IMR-90 (cell line): ENCODE results near the gene SPDYC. TPM values are rescaled to one million over a fixed set of nuclear protein-coding genes. Genes with fewer than 3 reads are reported as not detected.
A peak's percentile ranks its signal among the peaks of the same experiment; 100 is the strongest.

ENCODE experiments used
- ATAC-seq: fragments of 200-7000 bp; cut with Tn5 transposase; 2 replicates; pipeline ENCODE4 v1.9.1; 2020; ENCODE audit warnings: low read depth, mild to moderate bottlenecking, moderate library complexity
- BruUV-seq: library from RNA; stranded (reverse); fragments of 400-500 nt; replicated peaks from 2 replicates; lab custom pipeline; 2021; lab: Mats Ljungman, UMichigan
- CTCF ChIA-PET: fragments of 300-600 bp; formaldehyde crosslinking; extraction: SDS; loops from one replicate; lab custom pipeline; 2021; ENCODE audit warnings: antibody characterized with exemption; lab: Yijun Ruan, JAX
- POLR2A ChIA-PET: fragments of 300-600 bp; sonication (Branson Sonifier 250); formaldehyde crosslinking; loops from one replicate; lab custom pipeline; 2022; ENCODE audit warnings: antibody characterized with exemption; ENCODE audit not compliant: unreplicated experiment; lab: Charles Lee
- DNase-seq: peaks from one replicate; pipeline ENCODE4 v3.0.0; 2013
- H2AFZ ChIP-seq: replicated peaks from 2 replicates; pipeline ENCODE3; 2013; ENCODE audit warnings: low read length, mild to moderate bottlenecking; ENCODE audit not compliant: poor library complexity
- H2AK5ac ChIP-seq: 2 replicates; pipeline ENCODE4 v1.6.1; 2013; ENCODE audit warnings: low read depth, low read length, inconsistent platforms
- H2AK9ac ChIP-seq: replicated peaks from 2 replicates; pipeline ENCODE3; 2013; ENCODE audit warnings: mild to moderate bottlenecking, low read depth, low read length, moderate library complexity; ENCODE audit not compliant: poor library complexity
- H2BK120ac ChIP-seq: 2 replicates; pipeline ENCODE4 v1.6.1; 2013; ENCODE audit warnings: low read depth, low read length, inconsistent platforms
- H2BK15ac ChIP-seq: 3 replicates; pipeline ENCODE4 v1.6.1; 2013; ENCODE audit warnings: low read depth, low read length, inconsistent platforms
- H2BK20ac ChIP-seq: 2 replicates; pipeline ENCODE4 v1.6.1; 2013; ENCODE audit warnings: low read depth, mild to moderate bottlenecking, inconsistent platforms, low read length, moderate library complexity
- H2BK5ac ChIP-seq: 2 replicates; pipeline ENCODE4 v1.6.1; 2013; ENCODE audit warnings: mild to moderate bottlenecking, low read depth, low read length, inconsistent platforms; ENCODE audit not compliant: poor library complexity, severe bottlenecking
- H3K14ac ChIP-seq: replicated peaks from 2 replicates; pipeline ENCODE4 v1.6.1; 2013; ENCODE audit warnings: low read depth, low read length, inconsistent platforms
- H3K18ac ChIP-seq: 2 replicates; pipeline ENCODE4 v1.6.1; 2013; ENCODE audit warnings: low read depth, low read length, control low read depth
- H3K23ac ChIP-seq: 2 replicates; pipeline ENCODE4 v1.6.1; 2013; ENCODE audit warnings: low read depth, low read length, inconsistent platforms
- H3K27ac ChIP-seq: 2 replicates; pipeline ENCODE4 v1.5.1; 2013; ENCODE audit warnings: mild to moderate bottlenecking, control low read depth, low read length; ENCODE audit not compliant: insufficient read depth
- H3K27me3 ChIP-seq: 2 replicates; pipeline ENCODE4 v1.6.1; 2013; ENCODE audit warnings: low read length; ENCODE audit not compliant: control insufficient read depth, insufficient read depth
- H3K36me3 ChIP-seq: 2 replicates; pipeline ENCODE4 v1.6.1; 2013; ENCODE audit warnings: low read length, mixed read lengths; ENCODE audit not compliant: control insufficient read depth, insufficient read depth
- H3K4ac ChIP-seq: 2 replicates; pipeline ENCODE4 v1.6.1; 2013; ENCODE audit warnings: low read depth, low read length, inconsistent platforms
- H3K4me1 ChIP-seq: 2 replicates; pipeline ENCODE4 v1.6.1; 2013; ENCODE audit warnings: low read length, mixed read lengths; ENCODE audit not compliant: control insufficient read depth, insufficient read depth
- H3K4me2 ChIP-seq: 2 replicates; pipeline ENCODE4 v1.6.1; 2013; ENCODE audit warnings: low read depth, mild to moderate bottlenecking, control low read depth, low read length, moderate library complexity
- H3K4me3 ChIP-seq: 2 replicates; pipeline ENCODE4 v1.5.1; 2013; ENCODE audit warnings: low read depth, mild to moderate bottlenecking, control low read depth, low read length, moderate library complexity; ENCODE audit not compliant: insufficient read depth
- H3K56ac ChIP-seq: 2 replicates; pipeline ENCODE4 v1.6.1; 2013; ENCODE audit warnings: low read length, inconsistent platforms; ENCODE audit not compliant: insufficient read depth; ENCODE audit errors: extremely low read depth
- H3K79me1 ChIP-seq, 2 experiments: 2 replicates each; pipeline ENCODE4 v1.6.1; 2013; ENCODE audit warnings: low read length in 2 of 2, inconsistent platforms in 1 of 2, low read depth in 1 of 2
- H3K9ac ChIP-seq: 2 replicates; pipeline ENCODE4 v1.6.1; 2013; ENCODE audit warnings: low read depth, low read length, control low read depth
- H3K9me1 ChIP-seq: 2 replicates; pipeline ENCODE4 v1.6.1; 2013; ENCODE audit warnings: low read length, inconsistent platforms; ENCODE audit not compliant: insufficient read depth
- H3K9me3 ChIP-seq: 2 replicates; pipeline ENCODE4 v1.6.1; 2013; ENCODE audit warnings: low read length; ENCODE audit not compliant: control insufficient read depth, insufficient read depth
- H4K20me1 ChIP-seq: 2 replicates; pipeline ENCODE4 v1.6.1; 2013; ENCODE audit warnings: low read length, inconsistent platforms; ENCODE audit not compliant: insufficient read depth
- H4K5ac ChIP-seq: 2 replicates; pipeline ENCODE4 v1.6.1; 2013; ENCODE audit warnings: mild to moderate bottlenecking, low read depth, low read length, control low read depth
- H4K8ac ChIP-seq, 2 experiments: 2 replicates each; pipeline ENCODE4 v1.6.1; 2013; ENCODE audit warnings: low read depth in 2 of 2, low read length in 2 of 2, control low read depth in 1 of 2, inconsistent platforms in 1 of 2
- H4K91ac ChIP-seq: 2 replicates; pipeline ENCODE4 v1.6.1; 2013; ENCODE audit warnings: low read depth, low read length, inconsistent platforms; ENCODE audit not compliant: insufficient read depth
- CEBPB ChIP-seq: IDR thresholded peaks from 2 replicates; pipeline ENCODE4 v1.6.1; 2012; ENCODE audit warnings: low read depth, low read length, improper control_type of control experiment
- POLR2A ChIP-seq: IDR thresholded peaks from 2 replicates; pipeline ENCODE4 v1.6.1; 2012; ENCODE audit warnings: mild to moderate bottlenecking, low read depth, low read length
- RAD21 ChIP-seq: IDR thresholded peaks from 2 replicates; pipeline ENCODE4 v1.6.1; 2012; ENCODE audit warnings: low read length, improper control_type of control experiment
- RCOR1 ChIP-seq: IDR thresholded peaks from 2 replicates; pipeline ENCODE4 v1.6.1; 2012; ENCODE audit warnings: mild to moderate bottlenecking, low read length, improper control_type of control experiment; ENCODE audit not compliant: insufficient replicate concordance
- RFX5 ChIP-seq: IDR thresholded peaks from 2 replicates; pipeline ENCODE4 v1.8.0; 2012; ENCODE audit warnings: low read depth, mild to moderate bottlenecking, low read length, moderate library complexity
- SMC3 ChIP-seq: fragments of 150-350 bp; IDR thresholded peaks from 2 replicates; pipeline ENCODE4 v1.6.1; 2016; ENCODE audit warnings: low read depth, mild to moderate bottlenecking, antibody characterized with exemption, low read length, moderate library complexity
- WGBS, 2 experiments: methylation state at CpG; one replicate each; pipeline versions ENCODE4 v1.1.5 to v1.1.7; 2013; ENCODE audit warnings: missing lambda C conversion rate in 2 of 2; ENCODE audit not compliant: insufficient read length in 1 of 2; ENCODE audit errors: extremely low coverage in 2 of 2; 5-methylcytosine and 5-hydroxymethylcytosine counted together
- dilution Hi-C: fragments of 300-500 bp; cut with HindIII; formaldehyde crosslinking; loops from one replicate; pipeline ENCODE4 v1.14.3; 2018; ENCODE audit warnings: low sequenced_read_pairs; ENCODE audit not compliant: unreplicated experiment
- in situ Hi-C: fragments of 300-500 bp; cut with MboI; formaldehyde crosslinking; loops from 3 replicates; pipeline ENCODE4 v1.14.3; 2019; ENCODE audit warnings: low sequenced_read_pairs, inconsistent platforms, mixed read lengths
- intact Hi-C: fragments of 100-400 bp; cut with micrococcal nuclease; formaldehyde crosslinking; loops from 2 replicates; pipeline ENCODE4 v1.10.0; 2022
- polyA plus RNA-seq, 3 experiments: library from polyadenylated mRNA; depleted of rRNA; stranded (reverse); fragments of >200 nt; gene quantifications; 2 replicates each; pipeline ENCODE4 v1.2.3, GENCODE V29; 2012; ENCODE audit warnings: low replicate concordance in 1 of 3
- total RNA-seq: library from RNA; depleted of rRNA; stranded (reverse); fragments of >200 nt; gene quantifications from 2 replicates; pipeline ENCODE4 v1.2.3, GENCODE V29; 2012
- TF ChIP-seq, protein P1 (sequence below): fragments of 150-350 bp; IDR thresholded peaks from 2 replicates; pipeline ENCODE4 v1.6.1; 2017; ENCODE audit warnings: mild to moderate bottlenecking, antibody characterized with exemption, low read length, low read depth

Gene SPDYC
- total and polyA plus RNA-seq, 2 of the 4 experiments (the other 2 are of a cell fraction) = not detected

DNA sequence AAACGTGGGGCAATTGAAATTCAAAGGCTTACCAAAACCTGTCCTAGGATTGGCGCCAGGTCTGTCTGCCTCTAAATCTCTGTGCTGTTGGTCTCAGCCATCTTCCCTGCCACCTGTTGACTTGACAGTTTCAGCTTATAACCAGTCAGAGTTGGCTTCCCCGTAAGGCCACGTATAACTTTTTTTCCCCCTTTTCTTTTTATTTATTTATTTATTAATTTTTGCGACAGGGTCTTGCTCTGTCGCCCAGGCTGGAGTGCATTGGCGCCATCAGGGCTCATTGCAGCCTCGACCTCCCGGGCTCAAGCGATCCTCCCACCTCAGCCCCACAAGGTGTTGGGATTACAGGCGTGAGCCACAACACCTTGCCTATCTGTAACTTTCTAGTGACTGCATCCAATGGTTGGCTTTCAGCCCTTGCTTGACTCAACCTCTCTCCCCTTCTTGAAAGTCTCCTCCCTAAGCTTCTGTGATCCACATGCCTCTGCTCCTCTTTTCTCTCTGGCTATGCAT is 34.3 kb upstream of the SPDYC start:
- peak overlapping the region; percentile 79 for H2AK9ac ChIP-seq
- ATAC-seq (no peak), DNase-seq (no peak)
- no peak overlapping the region for H3K18ac ChIP-seq
- no TSS peak for BruUV-seq
- H4K8ac ChIP-seq = peak overlapping the region; percentile 93 to 99
- peak overlapping the region; percentile 99 for H2AFZ ChIP-seq
- H2BK15ac ChIP-seq = no peak overlapping the region
- peak overlapping the region; percentile 64; the same call in 1 of the 2 replicates for H4K91ac ChIP-seq
- H3K4me2 ChIP-seq = peak overlapping the region; percentile 83
- no peak overlapping the region for H2BK20ac ChIP-seq
- peaks cover 18 to 43% of the 10 kb centered on the region in 2 experiments for H3K79me1 ChIP-seq
- peaks cover 6% of the 10 kb centered on the region; the same call in 1 of the 2 replicates for H3K4me1 ChIP-seq
- peak overlapping the region; percentile 72 for H3K9ac ChIP-seq
- H3K9me3 ChIP-seq = no peaks in the 10 kb centered on the region
- dilution Hi-C loops = no loop called here
- H3K4ac ChIP-seq = peak overlapping the region; percentile 81
- 71% methylated on average over 6 of the region's 11 CpGs; no CpG with 5 or more reads in 1 of the 2 experiments for WGBS, 2 experiments
- peak overlapping the region; percentile 82 for H3K14ac ChIP-seq
- H3K36me3 ChIP-seq = peaks cover 22% of the 10 kb centered on the region
- POLR2A ChIA-PET = no interaction called here
- H3K9me1 ChIP-seq = peaks cover 21% of the 10 kb centered on the region
- peak overlapping the region; percentile 63 for H3K4me3 ChIP-seq
- peak overlapping the region; percentile 67 for H2AK5ac ChIP-seq
- intact Hi-C loops = no loop called here
- H4K20me1 ChIP-seq = peaks cover 28% of the 10 kb centered on the region
- peak overlapping the region; percentile 36; the same call in 1 of the 2 replicates for H3K23ac ChIP-seq
- H3K27ac ChIP-seq = no peak overlapping the region; the same call in 1 of the 2 replicates
- no peak overlapping the region for H2BK5ac ChIP-seq
- in situ Hi-C loops = no loop called here
- H2BK120ac ChIP-seq = no peak overlapping the region
- TF ChIP-seq POLR2A = no peak
- TF ChIP-seq RCOR1 = no peak
- TF ChIP-seq RAD21 = no peak
- TF ChIP-seq, protein P1, sequence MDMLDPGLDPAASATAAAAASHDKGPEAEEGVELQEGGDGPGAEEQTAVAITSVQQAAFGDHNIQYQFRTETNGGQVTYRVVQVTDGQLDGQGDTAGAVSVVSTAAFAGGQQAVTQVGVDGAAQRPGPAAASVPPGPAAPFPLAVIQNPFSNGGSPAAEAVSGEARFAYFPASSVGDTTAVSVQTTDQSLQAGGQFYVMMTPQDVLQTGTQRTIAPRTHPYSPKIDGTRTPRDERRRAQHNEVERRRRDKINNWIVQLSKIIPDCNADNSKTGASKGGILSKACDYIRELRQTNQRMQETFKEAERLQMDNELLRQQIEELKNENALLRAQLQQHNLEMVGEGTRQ = no peak
- TF ChIP-seq RFX5 = no peak
- no peak for TF ChIP-seq CEBPB
- TF ChIP-seq SMC3 = no peak
- H4K5ac ChIP-seq = peak overlapping the region; percentile 56; the same call in 1 of the 2 replicates
- CTCF ChIA-PET = interaction anchor here (0.6 kb wide), 2 partner anchors 13 to 290 kb away, joined by 4 to 5 read pairs; no protein-coding TSS in a partner anchor
- H3K27me3 ChIP-seq = peaks cover 2% of the 10 kb centered on the region; the same call in 1 of the 2 replicates
- no peak overlapping the region for H3K56ac ChIP-seq
